ENCODE data around the gene CKAP2L.

CKAP2L gene

GRCh38 chr2:112760149-112760548, 4.3 kb downstream of the CKAP2L start:
- DNase-seq (ENCODE audit: low read depth in 2 of 2): no peak

GRCh38 chr2:112758711-112759110, 5.7 kb downstream of the CKAP2L start:
- DNase-seq (ENCODE audit: low read depth in 2 of 2): no peak

DNA sequence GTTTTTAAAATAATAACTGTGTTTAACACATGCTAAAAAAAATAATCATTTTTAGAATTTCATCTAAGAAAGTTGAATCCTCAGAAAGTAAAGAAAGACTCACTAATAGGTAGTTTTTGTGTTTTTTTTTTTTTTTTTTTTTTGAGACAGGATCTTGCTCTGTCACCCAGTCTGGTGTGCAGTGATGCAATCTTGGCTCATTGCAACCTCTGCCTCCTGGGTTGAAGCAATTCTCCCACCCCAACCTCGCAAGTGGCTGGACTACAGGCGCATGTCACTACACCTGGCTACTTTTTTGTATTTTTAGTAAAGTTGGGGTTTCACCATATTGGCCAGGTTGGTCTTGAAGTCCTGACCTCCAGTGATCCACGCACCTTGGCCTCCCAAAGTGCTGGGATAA, 7.1 kb downstream of the CKAP2L start:
- no peak for DNase-seq (ENCODE audit: low read depth in 2 of 2)

GRCh38 chr2:112756207-112756606, 8.2 kb downstream of the CKAP2L start:
- no peak for DNase-seq (ENCODE audit: low read depth in 2 of 2)

DNA sequence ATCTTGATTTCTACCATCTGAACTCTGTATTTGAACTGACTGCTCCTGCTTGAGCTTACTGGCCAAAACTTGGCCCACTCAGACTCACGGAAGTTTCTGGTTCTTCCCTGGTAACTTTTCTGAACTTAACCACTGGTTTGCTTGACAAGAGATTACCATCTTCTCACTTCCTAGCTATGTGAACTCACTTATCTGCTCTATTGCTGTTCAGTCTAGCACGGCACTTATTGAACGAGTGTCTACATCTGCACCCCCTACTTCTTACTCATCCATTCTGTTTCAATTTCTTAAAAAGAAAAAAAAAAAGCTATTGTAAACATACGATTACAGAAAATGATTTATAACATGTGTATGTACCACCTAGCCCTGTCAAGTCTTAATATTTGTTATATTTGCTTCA, 9.0 kb downstream of the CKAP2L start:
- DNase-seq (ENCODE audit: low read depth in 2 of 2): no peak

GRCh38 chr2:112754564-112754963, 9.8 kb downstream of the CKAP2L start:
- no peak for DNase-seq (ENCODE audit: low read depth in 2 of 2)

DNA sequence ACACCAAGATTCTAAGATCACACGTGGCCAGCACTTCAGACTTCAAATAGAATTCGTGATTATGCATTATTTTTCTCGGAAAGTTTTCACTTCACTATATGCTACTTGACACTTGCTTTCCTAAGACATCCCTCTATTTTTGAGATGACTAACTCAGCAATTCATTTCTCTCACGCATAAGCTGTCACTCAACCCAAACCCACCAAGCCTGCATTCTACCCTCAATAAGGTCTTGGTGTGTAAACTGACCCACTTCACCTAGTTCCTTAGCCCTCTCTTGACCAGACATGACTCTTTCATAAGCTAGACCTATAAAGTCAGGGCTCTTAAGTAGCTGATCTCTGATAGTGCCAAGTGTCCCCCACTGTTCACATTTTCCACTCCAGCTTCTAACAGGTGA, 11.7 kb downstream of the CKAP2L start:
- no peak for DNase-seq (ENCODE audit: low read depth in 2 of 2)

DNA sequence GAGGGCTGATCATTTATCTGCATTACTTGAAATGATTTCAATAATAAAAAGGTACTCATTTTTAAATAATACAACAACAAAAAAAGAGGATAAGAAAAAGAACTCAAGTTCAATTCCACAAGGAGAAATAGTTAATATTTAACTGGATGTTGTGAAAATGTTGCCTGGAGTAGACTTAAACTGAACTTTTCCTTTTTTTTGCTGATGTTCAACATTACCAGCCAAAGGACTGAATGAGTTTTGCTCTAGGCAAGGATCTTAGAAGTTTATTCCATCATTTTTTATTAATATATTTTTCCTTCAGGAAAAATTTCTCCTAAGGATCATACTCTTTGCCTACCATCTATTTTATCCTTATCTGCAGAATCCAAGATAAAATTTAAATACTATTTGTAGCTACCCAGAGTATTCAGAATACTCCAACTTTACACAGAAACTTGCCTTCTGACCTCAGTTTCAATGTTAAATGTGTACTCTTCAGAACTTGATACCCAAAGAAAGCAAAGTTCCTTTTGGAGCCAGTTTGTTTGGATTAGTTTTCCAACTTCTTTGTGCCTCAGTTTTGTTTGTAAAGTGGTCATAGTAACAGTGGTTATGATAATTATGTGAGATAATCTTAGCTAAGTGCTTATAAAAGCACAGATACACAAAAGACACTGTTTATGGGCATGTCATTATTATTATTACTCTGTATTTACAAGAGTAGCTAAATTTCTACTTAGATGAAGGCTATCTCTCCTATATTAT, 12.8 kb downstream of the CKAP2L start:
- no peak for DNase-seq (ENCODE audit: low read depth in 2 of 2)

- no peak for DNase-seq (ENCODE audit: low read depth in 2 of 2)
Observed at GRCh38 chr2:112750560-112750843, 13.9 kb downstream of the CKAP2L start.

DNA sequence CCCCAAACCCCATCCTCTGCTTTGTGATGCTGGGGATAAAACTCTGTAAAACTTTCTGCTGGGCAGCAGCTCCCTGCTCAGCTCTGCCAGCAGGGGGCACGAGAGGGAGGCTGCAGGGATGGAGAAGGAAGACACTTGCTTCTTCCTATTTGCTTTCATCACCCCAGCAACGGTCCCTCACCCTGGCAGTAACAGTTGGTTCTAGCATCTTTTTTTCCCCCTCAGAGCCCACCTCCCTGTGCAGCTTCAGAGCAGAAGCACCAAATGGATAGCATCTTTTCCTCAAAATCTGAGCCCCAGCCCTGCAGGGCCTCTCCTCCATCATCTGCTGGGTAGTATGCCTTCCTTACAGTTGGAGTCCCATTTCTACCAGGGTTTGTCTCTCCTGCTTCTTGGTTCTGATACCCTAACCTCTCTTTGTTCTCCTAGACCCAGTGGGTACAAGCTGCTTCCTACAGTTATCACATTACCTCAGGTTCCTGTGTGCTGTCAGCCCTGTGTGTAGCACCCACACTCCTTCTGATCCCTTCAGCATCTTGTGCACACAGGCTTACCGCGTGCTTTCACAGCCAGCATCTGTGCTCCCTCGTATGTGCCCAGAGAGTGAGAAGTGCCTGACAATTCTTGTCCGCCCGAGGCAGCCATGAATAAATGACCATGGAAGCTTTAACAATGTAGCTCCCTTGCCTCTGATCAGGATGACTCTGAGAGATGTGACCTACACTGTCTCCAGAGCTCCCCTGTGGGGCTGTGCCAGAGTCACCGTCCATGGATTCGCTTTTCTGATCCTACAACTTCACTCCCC, 14.5 kb downstream of the CKAP2L start:
- DNase-seq (ENCODE audit: low read depth in 2 of 2): peak; percentile 73 to 84

GRCh38 chr2:112740527-112740926, 23.9 kb downstream of the CKAP2L start:
- DNase-seq (ENCODE audit: low read depth in 2 of 2): no peak

- DNase-seq (ENCODE audit: low read depth in 2 of 2): no peak
Observed at GRCh38 chr2:112737542-112738232, 26.7 kb downstream of the CKAP2L start.

DNA sequence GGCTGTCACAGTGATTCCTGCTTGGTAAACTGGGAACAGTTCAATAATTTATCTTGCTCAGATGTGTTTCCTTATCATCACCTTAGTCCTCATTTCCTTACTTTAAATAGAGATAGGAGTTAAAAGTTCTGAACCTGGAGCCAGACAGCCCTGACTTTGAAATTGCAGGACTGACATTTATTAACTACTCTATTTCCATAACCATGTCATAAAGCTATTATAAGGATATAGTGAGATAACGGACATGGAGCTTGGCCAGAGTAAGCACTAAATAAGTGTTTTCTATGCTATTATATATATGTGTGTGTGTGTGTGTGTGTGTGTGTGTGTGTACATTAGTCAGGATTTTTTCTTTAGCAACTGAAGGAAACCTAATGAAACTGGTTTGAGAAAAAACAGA, 30.5 kb downstream of the CKAP2L start:
- DNase-seq (ENCODE audit: low read depth in 2 of 2): no peak

- DNase-seq (ENCODE audit: low read depth in 2 of 2): no peak
Observed at GRCh38 chr2:112733456-112733855, 31.0 kb downstream of the CKAP2L start.

GRCh38 chr2:112731479-112731878, 32.9 kb downstream of the CKAP2L start:
- DNase-seq (ENCODE audit: low read depth in 2 of 2): no peak

- DNase-seq (ENCODE audit: low read depth in 2 of 2): no peak
Observed at GRCh38 chr2:112730791-112731190, 33.6 kb downstream of the CKAP2L start.

DNA sequence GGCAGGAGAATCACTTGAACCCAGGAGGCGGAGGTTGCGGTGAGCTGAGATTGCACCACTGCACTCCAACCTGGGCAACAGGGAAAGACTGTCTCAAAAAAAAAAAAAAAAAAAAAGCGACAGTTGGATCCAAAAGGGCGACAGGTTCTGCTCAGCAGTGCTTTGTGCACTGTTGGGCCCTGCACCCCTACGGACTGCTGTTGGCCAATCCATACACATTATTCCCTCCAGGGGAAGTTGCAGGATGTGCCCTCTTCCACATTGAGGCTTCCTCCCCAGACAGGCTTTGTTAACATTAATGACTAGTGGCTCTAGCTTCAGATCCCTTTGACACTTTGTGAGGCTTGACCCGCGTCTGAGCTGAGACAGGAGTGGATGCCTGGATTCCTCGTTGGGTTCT, 34.2 kb downstream of the CKAP2L start:
- DNase-seq (ENCODE audit: low read depth in 2 of 2): no peak

DNA sequence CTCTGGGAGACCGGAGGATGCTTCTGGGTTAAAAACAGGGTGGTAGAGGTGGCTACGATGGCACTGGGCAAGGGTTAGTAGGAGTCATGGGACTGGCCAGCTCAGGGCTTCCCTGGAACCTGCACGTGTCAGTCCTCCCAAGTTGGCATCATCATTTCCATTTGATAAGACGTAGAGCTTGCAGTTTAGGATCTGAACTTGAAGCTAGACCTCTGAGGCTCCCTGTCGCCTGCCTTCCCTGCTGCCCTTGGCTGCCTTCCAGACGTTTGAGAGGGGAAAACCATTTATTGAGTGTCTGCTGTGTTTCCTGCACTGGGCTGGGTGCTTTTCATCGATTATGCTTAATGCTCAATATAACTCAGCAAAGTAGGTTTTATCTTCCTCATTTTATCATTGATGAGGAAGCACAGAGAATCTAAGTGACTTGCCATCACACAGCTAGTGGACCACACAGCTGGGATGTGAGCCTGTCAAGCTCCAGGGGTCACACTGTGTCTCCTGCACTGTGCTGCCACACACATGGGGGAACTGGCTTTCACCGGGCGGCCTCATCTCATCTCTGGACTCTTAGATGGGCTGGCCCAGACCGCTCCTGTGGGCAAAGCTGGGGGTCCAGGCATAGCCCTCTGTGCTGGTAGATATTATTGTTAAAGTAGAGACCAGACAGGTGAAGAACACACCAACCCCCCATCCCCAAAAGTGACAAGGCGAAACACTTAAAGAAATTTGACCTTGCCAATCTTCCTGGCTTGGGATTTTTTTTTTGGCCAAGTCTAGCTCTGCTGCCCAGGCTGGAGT, 35.8 kb downstream of the CKAP2L start:
- no peak for DNase-seq (ENCODE audit: low read depth in 2 of 2)

DNA sequence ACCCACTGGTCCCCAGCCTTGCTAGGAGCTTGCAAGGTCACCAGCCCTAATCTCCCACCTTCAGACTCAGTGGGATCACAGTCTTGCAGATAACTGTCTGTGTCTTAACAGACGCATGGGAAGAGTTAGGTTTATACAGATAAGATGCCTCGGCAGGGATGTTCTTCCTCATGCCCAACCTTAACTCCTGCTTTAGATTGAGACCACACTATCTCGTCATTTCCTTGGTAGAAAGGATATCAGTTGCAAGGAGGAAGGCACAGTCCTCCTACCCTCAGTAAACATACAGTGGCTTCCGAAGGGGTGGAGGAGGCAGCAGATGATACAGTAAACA, 36.4 kb downstream of the CKAP2L start:
- DNase-seq (ENCODE audit: low read depth in 2 of 2): no peak

DNA sequence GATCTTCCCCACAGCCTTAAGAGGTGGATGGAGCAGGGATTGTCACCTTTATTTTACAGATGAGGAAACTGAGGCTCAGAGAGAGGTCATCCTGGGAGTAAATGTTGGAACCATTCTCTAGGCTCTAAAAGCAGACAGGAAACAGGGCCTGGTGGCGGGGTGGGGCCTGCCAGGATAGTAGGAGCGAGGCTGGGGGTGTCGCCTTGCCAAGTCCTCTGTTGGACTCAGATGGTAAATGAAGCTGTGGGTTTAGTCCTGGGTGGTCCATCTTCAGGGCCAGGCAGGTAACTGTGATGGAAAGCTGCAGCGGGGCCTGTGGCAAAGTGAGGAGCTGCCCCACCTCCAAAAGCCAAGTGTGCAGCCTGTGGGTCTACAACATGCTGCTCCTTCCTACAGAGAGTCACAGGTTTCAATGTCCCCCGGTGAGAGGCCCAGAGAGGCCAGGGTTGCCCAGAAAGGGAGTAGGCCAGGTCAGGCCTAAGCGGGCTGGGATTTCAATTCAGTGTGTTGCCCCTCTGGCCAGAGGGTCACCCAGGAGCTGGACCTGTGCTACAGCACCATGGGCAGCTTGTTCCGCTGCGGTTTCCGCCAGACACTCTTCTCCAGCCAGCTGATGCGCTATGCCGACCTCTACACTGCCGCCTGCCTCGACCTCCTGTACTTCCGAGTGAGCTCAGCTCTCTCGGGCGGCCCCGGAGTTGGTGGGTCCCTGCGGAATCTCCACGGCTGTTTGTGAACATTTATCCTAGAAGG, 37.0 kb downstream of the CKAP2L start:
- DNase-seq (ENCODE audit: low read depth in 2 of 2): no peak

DNA sequence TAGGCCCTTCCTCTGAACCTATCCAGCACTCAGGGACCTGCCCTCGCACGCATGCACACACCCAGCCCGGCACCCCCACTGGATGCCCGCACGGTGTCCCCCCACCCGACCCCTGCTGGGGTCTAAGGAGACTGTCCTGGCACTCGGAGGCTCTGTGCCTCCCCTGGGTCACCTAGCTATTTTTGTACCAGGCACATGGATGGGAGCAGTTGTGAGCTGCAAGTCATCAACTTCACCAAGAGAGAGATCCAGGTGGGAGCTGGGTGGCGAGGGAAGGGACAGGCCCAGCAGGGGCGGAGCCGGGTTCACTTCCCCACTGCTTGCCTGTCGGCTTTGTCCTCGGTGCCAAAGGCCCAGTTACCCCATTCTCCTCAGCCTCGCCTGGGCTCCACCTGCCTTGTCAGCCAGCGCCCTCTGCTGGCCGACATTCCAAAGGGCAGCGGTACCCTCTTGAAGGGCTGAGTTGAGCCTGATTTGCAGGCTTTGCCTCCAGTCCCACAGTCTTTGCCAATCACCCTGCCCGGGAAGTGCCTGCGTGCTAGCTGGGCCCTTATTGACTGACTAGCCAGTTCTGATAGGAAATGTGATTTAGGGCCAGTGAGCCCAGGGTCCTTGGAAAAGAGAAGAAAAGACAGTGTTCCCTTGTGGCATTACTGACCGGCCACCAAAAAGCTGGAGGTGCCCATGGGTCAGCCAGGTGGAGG, 37.8 kb downstream of the CKAP2L start:
- peak; percentile 81 to 82 for DNase-seq (ENCODE audit: low read depth in 2 of 2)
